Small intestine (tissue), 7 donors: ENCODE results near the gene UBE2G1. TPM values are rescaled to one million over a fixed set of nuclear protein-coding genes. Genes with fewer than 3 reads are reported as not detected.

ENCODE experiments used
- DNase-seq, 2 donors: peaks; one replicate each; pipeline versions ENCODE4 v3.0.0 to v3.0.0-alpha.2; 2013
- FAIRE-seq: peaks from 2 replicates; lab custom pipeline; 2012; peaks lifted over from hg19 to GRCh38; lab: Jason Lieb, UNC
- H3K27ac ChIP-seq, 3 donors: one replicate each; pipeline ENCODE4 v1.5.1; 2013; ENCODE audit warnings: low read length in 2 of 3, mild to moderate bottlenecking in 2 of 3, control low read depth in 1 of 3, inconsistent platforms in 1 of 3, low read depth in 1 of 3, moderate library complexity in 1 of 3
- H3K27me3 ChIP-seq, 3 donors: one replicate each; pipeline ENCODE4 v1.6.1; 2013; ENCODE audit warnings: low read length in 3 of 3, inconsistent platforms in 1 of 3; ENCODE audit not compliant: control insufficient read depth in 3 of 3, insufficient read depth in 3 of 3
- H3K36me3 ChIP-seq, 3 donors: one replicate each; pipeline ENCODE4 v1.6.1; 2013; ENCODE audit warnings: low read length in 3 of 3, inconsistent platforms in 1 of 3, low read depth in 1 of 3, mild to moderate bottlenecking in 1 of 3, moderate library complexity in 1 of 3; ENCODE audit not compliant: control insufficient read depth in 3 of 3, insufficient read depth in 2 of 3
- H3K4me1 ChIP-seq, 3 donors: one replicate each; pipeline ENCODE4 v1.6.1; 2013; ENCODE audit warnings: low read length in 2 of 3, inconsistent platforms in 1 of 3, low read depth in 1 of 3, mild to moderate bottlenecking in 1 of 3, moderate library complexity in 1 of 3; ENCODE audit not compliant: control insufficient read depth in 3 of 3, insufficient read depth in 2 of 3
- H3K4me3 ChIP-seq, 3 donors: one replicate each; pipeline ENCODE4 v1.5.1; 2013; ENCODE audit warnings: low read length in 3 of 3, control low read depth in 1 of 3, inconsistent platforms in 1 of 3, low read depth in 1 of 3, mild to moderate bottlenecking in 1 of 3, moderate library complexity in 1 of 3
- H3K9me3 ChIP-seq, 2 donors: one replicate each; pipeline ENCODE4 v1.6.1; 2013; ENCODE audit warnings: low read depth in 1 of 2, low read length in 1 of 2; ENCODE audit not compliant: control insufficient read depth in 2 of 2, insufficient read depth in 1 of 2
- WGBS, 3 donors: extraction: QIAGEN DNeasy Blood & Tissue Kit; methylation state at CpG; one replicate each; pipeline ENCODE4 v1.1.7; 2013; 5-methylcytosine and 5-hydroxymethylcytosine counted together
- polyA plus RNA-seq, 4 donors: library from polyadenylated mRNA; stranded (reverse) in 3 of 4; unstranded in 1 of 4; fragments of 200-250 nt in 3 of 4; fragments of 120-200 nt in 1 of 4; gene quantifications; one replicate each; pipeline versions ENCODE4 v1.2.1 to v1.2.3, GENCODE V29; 2013
- donor health status: healthy with polysubstance abuse.
- donor health status: control.
- donor health status: control.
- donor health status: Bipolar disorder and iron deficiency.
- donor health status: healthy.

Gene UBE2G1
- polyA plus RNA-seq, 4 donors = 15.7 to 45.0 (median 31.4) TPM

DNA sequence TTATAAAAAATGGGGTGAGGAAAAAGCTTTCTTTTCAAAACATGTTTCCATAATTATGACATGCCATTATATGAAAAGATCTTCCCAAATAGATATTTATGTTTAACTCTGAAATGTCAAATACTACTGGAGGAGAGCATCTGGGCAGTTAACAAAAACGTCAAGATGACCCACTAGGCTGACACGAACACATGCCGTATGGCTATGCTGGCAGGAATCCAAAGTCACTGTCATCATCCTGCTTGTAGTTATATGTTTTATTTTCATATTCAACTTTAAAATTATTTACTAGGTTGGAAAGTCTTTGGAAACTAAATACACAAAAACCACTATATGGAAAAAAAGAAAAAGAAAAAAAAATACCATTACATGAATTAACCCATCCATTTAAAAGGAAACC lies 130.0 kb downstream of the UBE2G1 start:
- no peak for FAIRE-seq
- 50 to 72% (median 61%) methylated on average over 3 of the region's 3 CpGs for WGBS, 3 donors
- Histone ChIP-seq H3K4me1 (no peaks in the 10 kb centered on the region), H3K36me3 (peaks cover 0 to 46% (median 12%) of the 10 kb centered on the region in 3 donors), H3K9me3 (no peaks in the 10 kb centered on the region), H3K27me3 (no peaks in the 10 kb centered on the region), H3K4me3 (no peak overlapping the region), H3K27ac (no peak overlapping the region)
- DNase-seq = no peak

- no peaks in the 10 kb centered on the region for H3K27me3 ChIP-seq
- H3K36me3 ChIP-seq = peaks cover 0 to 48% (median 12%) of the 10 kb centered on the region in 3 donors
- WGBS, 3 donors = 92 to 96% (median 94%) methylated on average over 8 of the region's 8 CpGs
- no peak for FAIRE-seq
- no peaks in the 10 kb centered on the region for H3K4me1 ChIP-seq
- DNase-seq = no peak
- no peaks in the 10 kb centered on the region for H3K9me3 ChIP-seq
- no peak overlapping the region for H3K4me3 ChIP-seq
- H3K27ac ChIP-seq = no peak overlapping the region
Observed at GRCh38 chr17:4235372-4236279, 130.8 kb downstream of the UBE2G1 start.

GRCh38 chr17:4234401-4234800 lies 132.1 kb downstream of the UBE2G1 start:
- H3K36me3 ChIP-seq = peaks cover 0 to 40% (median 16%) of the 10 kb centered on the region in 3 donors
- H3K9me3 ChIP-seq = no peaks in the 10 kb centered on the region
- H3K4me1 ChIP-seq = no peaks in the 10 kb centered on the region
- no peak overlapping the region for H3K27ac ChIP-seq
- no peak for FAIRE-seq
- DNase-seq = no peak
- no peaks in the 10 kb centered on the region for H3K27me3 ChIP-seq
- H3K4me3 ChIP-seq = no peak overlapping the region

DNA sequence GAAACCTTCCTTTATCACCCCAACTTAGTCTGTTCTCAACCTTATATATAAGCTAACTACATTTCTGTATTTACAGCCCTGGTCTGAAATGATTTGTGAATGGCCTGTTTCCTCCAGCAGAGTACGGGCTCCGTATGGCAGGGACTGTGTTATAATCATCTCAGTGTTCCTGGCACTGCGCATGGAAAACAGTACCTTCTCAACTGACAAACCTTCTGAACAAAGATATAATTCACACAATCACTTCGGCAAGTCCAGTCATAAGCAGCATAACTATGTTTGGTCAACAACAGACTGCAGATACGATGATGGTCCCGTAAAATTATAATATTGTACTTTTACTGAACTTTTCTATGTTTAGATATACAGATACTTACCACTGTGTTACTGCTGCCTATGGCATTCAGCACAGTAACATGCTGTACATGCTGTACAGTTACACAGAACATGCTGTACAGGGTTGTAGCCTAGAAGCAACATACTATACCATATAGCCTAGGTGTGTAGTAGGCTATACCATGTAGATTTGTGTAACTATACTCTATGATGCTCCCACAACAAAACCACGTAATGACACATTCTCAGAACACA lies 132.7 kb downstream of the UBE2G1 start:
- no peak overlapping the region for H3K4me3 ChIP-seq
- no peaks in the 10 kb centered on the region for H3K9me3 ChIP-seq
- no peak for FAIRE-seq
- H3K4me1 ChIP-seq = no peaks in the 10 kb centered on the region
- DNase-seq = no peak
- 92 to 97% (median 96%) methylated on average over 7 of the region's 7 CpGs for WGBS, 3 donors
- no peaks in the 10 kb centered on the region for H3K27me3 ChIP-seq
- no peak overlapping the region for H3K27ac ChIP-seq
- H3K36me3 ChIP-seq = peaks cover 0 to 37% (median 14%) of the 10 kb centered on the region in 3 donors

DNA sequence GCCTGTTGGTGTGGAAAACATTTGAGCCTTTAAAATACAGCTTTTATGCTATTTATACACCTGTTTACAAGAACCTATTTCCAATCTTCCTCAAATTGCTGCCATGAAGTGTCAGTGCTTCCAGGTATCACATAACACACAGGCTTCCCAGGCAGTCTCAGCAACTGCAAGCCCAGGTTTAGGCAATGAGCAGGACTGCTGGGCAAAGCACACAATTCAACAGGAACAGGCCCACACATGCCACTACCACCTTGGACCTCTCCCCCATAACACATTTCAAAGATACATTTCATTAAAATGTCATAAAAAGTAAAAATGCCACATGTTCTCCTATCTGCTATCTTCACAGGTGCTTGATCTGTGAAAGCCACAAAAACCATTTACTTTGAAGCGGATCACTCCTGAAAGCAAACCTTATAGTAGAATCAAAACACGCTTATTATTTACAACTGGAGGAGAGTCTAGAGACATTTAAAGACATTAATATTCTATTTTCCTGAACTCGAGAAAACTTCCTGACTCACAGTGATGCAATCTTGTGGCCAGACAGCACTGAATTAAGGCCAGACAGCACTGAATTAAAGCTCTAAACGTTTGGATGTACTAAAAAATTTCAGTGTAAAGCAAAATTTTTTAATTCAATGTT lies 134.2 kb downstream of the UBE2G1 start:
- DNase-seq = no peak
- H3K27ac ChIP-seq = no peak overlapping the region
- peaks cover 0 to 29% (median 13%) of the 10 kb centered on the region in 3 donors for H3K36me3 ChIP-seq
- H3K27me3 ChIP-seq = no peaks in the 10 kb centered on the region
- H3K4me3 ChIP-seq = no peak overlapping the region
- no peaks in the 10 kb centered on the region for H3K9me3 ChIP-seq
- no peaks in the 10 kb centered on the region for H3K4me1 ChIP-seq
- no peak for FAIRE-seq
- WGBS, 3 donors = 66 to 82% (median 68%) methylated on average over 4 of the region's 4 CpGs

DNA sequence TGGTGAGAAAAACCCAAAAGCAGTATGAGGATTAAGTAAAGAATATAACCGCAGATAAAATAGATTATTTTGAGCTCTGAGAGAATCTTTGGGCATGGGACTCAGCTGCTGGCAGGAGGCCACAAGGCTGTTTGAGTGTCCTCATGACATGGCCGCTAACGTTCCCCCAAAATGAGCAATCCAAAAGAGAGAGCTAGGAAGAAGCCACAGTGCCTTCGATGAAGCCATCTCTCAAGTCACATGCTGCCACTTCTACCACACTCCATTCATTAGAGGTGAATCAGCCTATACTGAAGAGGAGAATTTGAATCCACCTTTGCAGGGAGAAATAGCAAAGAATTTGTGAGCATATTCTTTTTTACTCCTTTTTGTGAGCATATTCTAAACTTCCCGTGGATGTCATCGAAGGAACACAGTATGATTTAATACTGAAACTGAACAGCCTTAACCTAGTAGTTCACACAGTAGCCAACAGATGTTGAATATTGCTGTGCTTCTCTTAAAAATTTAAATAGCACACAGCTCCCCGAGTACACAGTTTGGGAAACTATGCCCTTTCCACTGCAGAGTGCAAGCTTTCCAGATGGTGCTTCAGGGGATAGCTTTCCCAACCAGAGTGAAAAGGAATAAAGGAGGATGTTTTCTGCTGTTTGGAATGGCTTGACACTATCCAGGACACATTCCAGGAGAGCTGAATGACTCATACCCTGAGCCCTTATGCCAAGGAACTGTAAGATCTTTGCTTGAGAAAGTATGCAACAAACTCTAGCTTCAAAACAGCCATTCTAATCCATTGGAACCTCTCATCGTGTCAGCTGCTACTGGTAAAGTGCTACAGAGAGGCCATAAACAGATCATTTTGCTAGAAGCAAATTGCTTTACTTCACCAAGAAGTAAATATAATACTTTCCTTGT lies 136.6 kb downstream of the UBE2G1 start:
- H3K27ac ChIP-seq = peak overlapping the region; percentile 3 to 51 (median 42)
- WGBS, 3 donors = 59 to 83% (median 75%) methylated on average over 8 of the region's 8 CpGs

GRCh38 chr17:4221899-4222659 lies 144.4 kb downstream of the UBE2G1 start:
- no peak for FAIRE-seq
- H3K9me3 ChIP-seq = no peaks in the 10 kb centered on the region
- DNase-seq = no peak
- H3K4me1 ChIP-seq = peaks cover 0 to 14% (median 0%) of the 10 kb centered on the region in 3 donors
- no peak overlapping the region for H3K4me3 ChIP-seq
- H3K27me3 ChIP-seq = no peaks in the 10 kb centered on the region
- peaks cover 0 to 25% (median 3%) of the 10 kb centered on the region in 3 donors for H3K36me3 ChIP-seq
- 95 to 97% (median 96%) methylated on average over 47 of the region's 47 CpGs for WGBS, 3 donors
- H3K27ac ChIP-seq = no peak overlapping the region

More for the DNA sequence above, 136.6 kb downstream of the UBE2G1 start:
- peaks cover 0 to 27% (median 13%) of the 10 kb centered on the region in 3 donors for H3K36me3 ChIP-seq
- no peaks in the 10 kb centered on the region for H3K4me1 ChIP-seq
- H3K27me3 ChIP-seq = no peaks in the 10 kb centered on the region
- H3K9me3 ChIP-seq = no peaks in the 10 kb centered on the region
- no peak overlapping the region for H3K4me3 ChIP-seq
- FAIRE-seq (no peak), DNase-seq (peak; percentile 18 to 52)
